Stimulated activated CD8-positive, alpha-beta memory T cell treated with anti-CD3 and anti-CD28 coated beads, Interleukin-7, amount 100 ng/mL, for 48 hours (primary cell): Measurements from ENCODE around the gene MIS12.
A peak's percentile ranks its signal among the peaks of the same experiment; 100 is the strongest.

Experiments
- DNase-seq, 2 donors: peaks; one replicate each; pipeline ENCODE4 v3.0.0-alpha.2; 2020; ENCODE audit warnings: low read depth in 1 of 2; ENCODE audit errors: extremely low read depth in 1 of 2

Gene MIS12

DNA sequence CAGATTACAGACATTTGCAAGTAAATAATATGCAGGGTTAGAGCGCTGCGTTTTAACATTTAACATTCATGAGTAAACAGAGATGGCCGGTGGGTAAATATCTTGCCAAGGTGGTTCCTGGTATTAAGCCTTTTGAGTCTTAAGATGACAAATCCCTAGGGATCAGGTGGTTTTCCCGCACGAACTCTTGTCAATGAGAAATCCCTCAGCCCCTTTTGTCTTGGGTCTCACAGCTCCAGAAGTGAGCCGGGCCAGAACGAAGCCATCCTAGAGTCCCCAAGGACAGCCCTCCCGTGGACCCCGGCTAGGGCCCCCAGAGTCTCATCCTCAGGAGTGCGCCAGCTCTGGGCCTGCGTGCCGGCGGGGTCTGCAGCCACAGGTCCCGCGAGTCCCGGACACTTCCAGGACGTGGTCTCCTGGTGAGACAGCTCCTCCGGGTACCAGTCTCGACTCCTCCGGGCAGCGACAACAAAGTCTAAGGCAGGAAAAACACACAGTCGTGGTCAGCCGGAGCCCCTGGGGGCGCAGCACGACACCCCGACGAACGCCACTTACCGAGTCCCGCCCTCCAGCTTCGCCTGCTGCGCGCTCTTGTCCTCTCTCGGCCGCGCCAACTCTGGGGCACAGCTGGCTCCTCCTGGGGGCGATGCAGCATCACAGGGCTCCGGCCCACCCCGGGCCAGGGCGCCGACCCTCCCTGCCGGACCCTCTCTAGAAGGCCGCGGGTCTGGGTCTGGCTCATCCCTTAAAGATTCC, 13.3 kb downstream of the MIS12 start:
- no peak for DNase-seq

- DNase-seq = no peak
Measured at GRCh38 chr17:5500247-5500588, 13.9 kb downstream of the MIS12 start.

GRCh38 chr17:5500589-5501391, 14.4 kb downstream of the MIS12 start:
- peak; percentile 63 to 69 for DNase-seq

- DNase-seq = no peak
Measured at GRCh38 chr17:5501685-5502084, 15.3 kb downstream of the MIS12 start.

DNA sequence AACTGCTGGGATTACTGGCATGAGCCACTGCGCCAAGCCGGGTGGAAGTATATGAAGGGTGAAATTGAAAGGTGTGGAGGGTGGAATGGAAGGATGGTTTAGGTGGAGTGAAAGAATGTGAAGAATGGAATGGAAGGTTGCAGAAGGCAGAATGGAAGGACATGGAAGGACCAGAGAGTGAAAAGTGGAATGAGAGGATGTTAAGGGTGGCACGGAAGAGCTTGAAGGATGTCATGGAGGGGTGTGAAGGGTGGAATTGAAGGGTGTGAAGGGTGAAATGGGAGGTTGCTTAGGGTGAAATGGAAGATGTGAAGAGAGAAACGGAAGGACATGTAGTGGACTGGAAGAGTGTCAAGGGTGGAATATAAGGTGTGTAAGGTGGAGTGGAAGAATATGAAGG, 16.2 kb downstream of the MIS12 start:
- no peak for DNase-seq

- DNase-seq = no peak
Measured at GRCh38 chr17:5506307-5506706, 19.9 kb downstream of the MIS12 start.

- no peak for DNase-seq
Measured at GRCh38 chr17:5508810-5509209, 22.4 kb downstream of the MIS12 start.

- DNase-seq = no peak
Measured at GRCh38 chr17:5509482-5509881, 23.1 kb downstream of the MIS12 start.

DNA sequence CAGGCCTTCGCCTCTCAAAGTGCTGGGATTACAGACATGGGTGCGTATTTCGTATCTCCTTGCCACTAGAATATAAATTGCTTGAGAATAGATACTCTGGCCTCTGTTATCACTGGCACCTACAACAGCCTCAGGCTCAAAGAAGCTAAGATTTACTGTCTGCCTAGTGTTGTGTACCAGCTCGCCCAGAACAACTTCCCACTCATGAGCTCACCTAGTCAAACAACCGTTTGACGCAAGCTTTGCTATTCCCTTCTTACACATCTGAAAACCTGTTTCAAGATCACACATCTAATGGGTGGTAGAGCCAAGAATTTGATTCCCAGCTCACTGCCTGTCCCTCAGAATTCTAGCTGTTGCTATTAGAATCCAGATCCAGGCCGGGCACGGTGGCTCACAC, 24.4 kb downstream of the MIS12 start:
- no peak for DNase-seq

- no peak for DNase-seq
Measured at GRCh38 chr17:5511401-5512225, 25.2 kb downstream of the MIS12 start.

GRCh38 chr17:5513628-5514027, 27.3 kb downstream of the MIS12 start:
- DNase-seq = no peak

GRCh38 chr17:5514976-5515375, 28.6 kb downstream of the MIS12 start:
- no peak for DNase-seq

DNA sequence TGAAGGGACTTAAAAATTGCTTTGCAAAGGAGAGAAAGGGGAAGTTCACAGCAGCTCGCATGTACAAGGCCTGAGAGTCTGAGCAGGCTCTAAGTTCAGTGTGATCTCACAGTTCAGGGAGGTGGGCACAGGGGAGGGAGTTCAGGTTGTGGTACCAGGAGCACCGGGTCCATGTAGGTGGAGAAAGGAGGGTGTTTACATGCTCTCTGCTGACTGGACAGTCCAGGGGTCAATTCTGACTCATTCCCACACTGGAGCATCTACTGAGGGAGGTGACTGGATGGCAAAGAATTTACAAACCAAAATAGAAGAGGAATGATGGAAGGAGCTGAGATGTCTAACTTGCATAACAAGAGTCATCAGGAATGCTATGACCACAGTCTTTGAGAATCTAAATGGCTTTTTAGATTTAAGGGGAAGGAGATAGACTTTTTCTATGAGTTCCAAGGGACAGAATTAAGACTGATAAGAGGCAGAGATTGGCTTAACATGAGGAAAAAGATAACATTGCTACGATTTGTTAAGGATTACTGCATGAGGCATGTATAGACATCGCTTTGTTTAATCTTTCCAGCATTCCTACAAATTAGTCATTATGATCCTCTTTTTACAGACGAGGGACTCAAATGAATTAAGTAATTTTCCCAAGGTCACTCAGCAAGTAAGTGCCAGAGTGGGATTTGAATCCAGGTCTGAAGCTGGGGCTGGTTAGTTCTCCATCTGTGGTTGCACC, 29.9 kb downstream of the MIS12 start:
- no peak for DNase-seq

DNA sequence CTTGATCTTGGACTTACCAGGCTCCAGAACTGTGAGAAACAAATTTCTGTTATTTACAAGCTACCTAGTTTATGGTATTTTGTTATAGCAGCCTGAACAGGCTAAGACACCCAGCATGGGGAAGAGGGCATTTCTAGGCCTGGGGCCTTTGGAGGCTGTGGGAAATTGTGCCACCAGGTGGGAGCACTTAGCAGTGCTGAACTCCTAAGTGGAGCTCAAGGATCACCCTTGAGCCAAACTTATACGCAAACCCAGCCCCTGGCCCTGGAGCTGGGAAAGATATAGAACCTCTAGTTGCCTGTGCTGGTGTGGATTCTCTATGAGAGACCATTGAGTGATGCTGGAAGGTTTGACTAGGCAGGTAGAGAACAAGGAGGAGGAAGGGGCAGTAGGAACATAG, 36.1 kb downstream of the MIS12 start:
- DNase-seq = no peak

DNA sequence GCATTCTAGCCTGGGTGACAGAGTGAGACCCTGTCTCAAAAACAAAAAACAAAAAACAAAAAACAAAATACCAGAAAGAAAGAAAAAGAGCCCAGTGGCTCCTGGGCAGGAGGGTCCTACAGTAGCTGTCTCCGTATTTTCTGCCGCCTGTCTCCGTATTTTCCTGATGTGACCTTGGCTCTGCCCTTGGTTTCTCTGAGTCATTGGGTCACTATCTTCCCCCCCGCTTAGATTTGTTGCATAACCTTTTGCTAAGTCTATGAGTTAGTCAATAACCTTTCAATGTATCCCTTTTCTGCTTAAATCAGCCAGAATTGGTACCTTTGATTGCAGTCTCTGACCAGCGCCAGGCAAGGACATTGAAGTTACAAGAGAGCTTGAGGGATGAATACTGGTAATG, 36.9 kb downstream of the MIS12 start:
- no peak for DNase-seq

- peak; percentile 59 to 84 for DNase-seq
Measured at GRCh38 chr17:5526821-5527598, 40.6 kb downstream of the MIS12 start.

- DNase-seq = no peak
Measured at GRCh38 chr17:5527601-5528250, 41.4 kb downstream of the MIS12 start.

DNA sequence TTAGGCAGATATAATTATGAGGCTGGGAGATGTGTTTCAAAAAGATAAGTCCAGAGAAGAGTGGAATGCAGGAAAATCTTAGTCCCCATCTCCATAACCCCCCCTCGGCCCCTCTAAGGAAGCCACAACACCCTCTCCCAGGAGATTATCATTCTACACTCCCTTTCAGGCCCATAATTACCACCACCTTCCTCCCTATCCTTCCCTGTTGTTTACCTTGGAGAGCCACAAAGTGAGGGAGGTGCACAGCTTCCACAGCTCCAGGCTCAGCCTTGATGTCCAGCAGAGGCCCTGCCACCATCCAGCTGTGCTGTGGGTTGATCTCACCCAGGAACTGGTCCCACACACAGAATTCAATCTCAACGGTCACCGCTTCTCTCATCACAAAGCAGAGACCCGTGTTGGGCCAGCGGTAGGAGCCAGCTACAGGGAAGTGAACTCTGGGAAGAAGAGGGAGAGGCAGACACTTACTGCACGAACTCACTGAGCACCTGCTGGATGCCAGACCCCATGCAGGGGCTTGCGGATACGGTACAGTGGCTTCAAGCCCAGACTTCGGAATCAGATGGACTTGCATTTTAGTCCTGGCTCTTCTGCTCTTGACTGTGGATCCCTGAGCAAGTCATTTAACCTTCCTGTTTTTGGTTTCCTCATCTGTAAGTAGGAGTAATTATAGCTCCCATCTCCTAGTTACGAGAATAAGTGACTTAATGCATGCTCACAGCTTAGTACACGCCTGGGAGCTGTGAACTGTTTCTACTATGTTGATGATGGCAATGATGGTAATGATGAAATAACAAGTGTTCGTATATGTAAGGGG, 44.1 kb downstream of the MIS12 start:
- no peak for DNase-seq

GRCh38 chr17:5531085-5531418, 44.7 kb downstream of the MIS12 start:
- no peak for DNase-seq
